ENCODE data around the gene GALNT17. TPM values are rescaled to one million over a fixed set of nuclear protein-coding genes. Genes with fewer than 3 reads are reported as not detected.

GALNT17 gene
- total RNA-seq, 1 experiment from 2014 or later = not detected

- Histone ChIP-seq H3K4me2 (ENCODE audit: low read length) (no peak overlapping the region), H3K27ac (ENCODE audit: low read length) (no peak overlapping the region), H3K79me2 (ENCODE audit: low read length) (no peaks in the 10 kb centered on the region), H3F3A (ENCODE audit: low read length, unreplicated experiment) (no peaks in the 10 kb centered on the region), H3K4me3 (ENCODE audit: low read length) (no peak overlapping the region), H3K9ac (ENCODE audit: low read length) (no peak overlapping the region), H3K9me3 (ENCODE audit: low read length) (no peaks in the 10 kb centered on the region), H2AFZ (ENCODE audit: low read length) (no peak overlapping the region), H3K36me3 (ENCODE audit: low read depth, low read length) (no peaks in the 10 kb centered on the region), H3K9me2 (replicated peaks; ENCODE audit: low read length) (no peaks in the 10 kb centered on the region), H3K27me3 (ENCODE audit: low read length) (no peaks in the 10 kb centered on the region), H3K4me1 (ENCODE audit: insufficient read depth, low read length) (no peaks in the 10 kb centered on the region), H4K20me1 (ENCODE audit: low read length) (no peaks in the 10 kb centered on the region)
- no TSS peak for BruUV-seq (replicated peaks)
- intact Hi-C loops (cut with micrococcal nuclease) = no loop called here
- TF ChIP-seq EZH2 (IDR thresholded peaks at IDR 0.05; ENCODE audit: low read length, unreplicated experiment) (no peak), CTCF (conservative IDR thresholded peaks at IDR 0.05; ENCODE audit: low read depth, low read length) (no peak), EZH2phosphoT487 (IDR thresholded peaks at IDR 0.05; ENCODE audit: borderline replicate concordance, low read length) (no peak)
- DNase-seq (no peak), ATAC-seq (no peak)
- ChIA-PET POLR2A (ENCODE audit: unreplicated experiment) (no interaction called here), CTCF (no interaction called here)
Measured at GRCh38 chr7:71301167-71301566, 169.2 kb downstream of the GALNT17 start.

DNA sequence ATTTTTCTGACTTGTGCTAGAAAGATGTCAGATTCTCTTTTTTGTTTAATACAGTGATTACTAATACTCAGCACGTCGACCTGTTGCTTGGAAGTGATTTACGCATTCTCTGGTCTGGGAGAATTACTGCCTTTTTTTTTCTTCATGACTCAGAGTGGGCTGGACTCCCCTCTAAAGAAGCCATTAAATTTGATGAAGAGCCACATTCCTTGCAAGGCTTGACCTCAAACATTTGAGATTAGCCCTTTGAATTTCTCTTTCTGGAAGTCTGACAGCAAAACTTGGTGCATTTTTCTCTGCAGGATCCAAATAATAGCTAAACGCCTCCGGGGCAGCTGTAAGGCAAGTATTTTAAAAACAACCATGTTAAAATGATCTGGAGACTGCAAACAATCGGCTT lies 171.6 kb downstream of the GALNT17 start:
- BruUV-seq (replicated peaks) = no TSS peak
- H3K4me1 ChIP-seq (ENCODE audit: insufficient read depth, low read length) = no peaks in the 10 kb centered on the region

DNA sequence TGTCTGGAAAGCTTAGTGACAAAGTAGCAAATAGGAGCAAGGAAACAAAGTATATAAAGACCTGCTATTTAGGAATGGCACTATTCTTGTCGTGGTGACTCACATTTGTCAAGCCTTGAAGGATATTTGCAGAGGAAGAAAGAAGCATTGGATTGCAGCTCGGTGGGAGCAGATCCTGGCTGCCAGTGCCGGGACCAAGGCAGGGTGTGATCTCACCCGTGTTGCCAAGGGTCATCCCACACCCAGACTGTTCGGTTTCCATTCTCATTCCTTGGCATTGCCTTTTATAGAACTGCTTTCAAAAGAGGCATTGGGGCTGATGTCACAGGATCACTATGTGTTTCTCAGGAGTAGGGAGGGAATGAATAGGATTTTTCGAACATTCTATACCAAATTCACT lies 176.2 kb downstream of the GALNT17 start:
- no TSS peak for BruUV-seq (replicated peaks)
- H2AFZ ChIP-seq (ENCODE audit: low read length) = no peak overlapping the region
- DNase-seq (no peak), ATAC-seq (no peak)
- CTCF ChIA-PET = no interaction called here
- H3F3A ChIP-seq (ENCODE audit: low read length, unreplicated experiment) = no peaks in the 10 kb centered on the region
- H3K9ac ChIP-seq (ENCODE audit: low read length) = no peak overlapping the region
- H4K20me1 ChIP-seq (ENCODE audit: low read length) = no peaks in the 10 kb centered on the region
- H3K4me1 ChIP-seq (ENCODE audit: insufficient read depth, low read length) = no peaks in the 10 kb centered on the region
- TF ChIP-seq CTCF (conservative IDR thresholded peaks at IDR 0.05; ENCODE audit: low read depth, low read length) (no peak), EZH2phosphoT487 (IDR thresholded peaks at IDR 0.05; ENCODE audit: borderline replicate concordance, low read length) (no peak), EZH2 (IDR thresholded peaks at IDR 0.05; ENCODE audit: low read length, unreplicated experiment) (no peak)
- POLR2A ChIA-PET (ENCODE audit: unreplicated experiment) = no interaction called here
- no peak overlapping the region for H3K4me3 ChIP-seq (ENCODE audit: low read length)
- no peaks in the 10 kb centered on the region for H3K9me2 ChIP-seq (replicated peaks; ENCODE audit: low read length)
- no peak overlapping the region for H3K4me2 ChIP-seq (ENCODE audit: low read length)
- H3K36me3 ChIP-seq (ENCODE audit: low read depth, low read length) = no peaks in the 10 kb centered on the region
- no peak overlapping the region for H3K27ac ChIP-seq (ENCODE audit: low read length)
- no peaks in the 10 kb centered on the region for H3K9me3 ChIP-seq (ENCODE audit: low read length)
- no peaks in the 10 kb centered on the region for H3K27me3 ChIP-seq (ENCODE audit: low read length)
- intact Hi-C loops (cut with micrococcal nuclease) = no loop called here
- no peaks in the 10 kb centered on the region for H3K79me2 ChIP-seq (ENCODE audit: low read length)

More for the DNA sequence above, 171.6 kb downstream of the GALNT17 start:
- no peaks in the 10 kb centered on the region for H3F3A ChIP-seq (ENCODE audit: low read length, unreplicated experiment)
- no peaks in the 10 kb centered on the region for H3K9me3 ChIP-seq (ENCODE audit: low read length)
- H3K36me3 ChIP-seq (ENCODE audit: low read depth, low read length) = no peaks in the 10 kb centered on the region
- DNase-seq = no peak
- ChIA-PET POLR2A (ENCODE audit: unreplicated experiment) (no interaction called here), CTCF (no interaction called here)
- H3K4me3 ChIP-seq (ENCODE audit: low read length) = no peak overlapping the region
- no peak overlapping the region for H3K9ac ChIP-seq (ENCODE audit: low read length)
- no peaks in the 10 kb centered on the region for H3K27me3 ChIP-seq (ENCODE audit: low read length)
- no peaks in the 10 kb centered on the region for H4K20me1 ChIP-seq (ENCODE audit: low read length)
- intact Hi-C loops (cut with micrococcal nuclease) = no loop called here
- no peak overlapping the region for H3K27ac ChIP-seq (ENCODE audit: low read length)
- ATAC-seq = no peak
- no peak overlapping the region for H3K4me2 ChIP-seq (ENCODE audit: low read length)
- no peak for TF ChIP-seq EZH2 (IDR thresholded peaks at IDR 0.05; ENCODE audit: low read length, unreplicated experiment)
- TF ChIP-seq CTCF (conservative IDR thresholded peaks at IDR 0.05; ENCODE audit: low read depth, low read length) = no peak
- TF ChIP-seq EZH2phosphoT487 (IDR thresholded peaks at IDR 0.05; ENCODE audit: borderline replicate concordance, low read length) = no peak
- H2AFZ ChIP-seq (ENCODE audit: low read length) = no peak overlapping the region
- H3K79me2 ChIP-seq (ENCODE audit: low read length) = no peaks in the 10 kb centered on the region
- H3K9me2 ChIP-seq (replicated peaks; ENCODE audit: low read length) = no peaks in the 10 kb centered on the region
